ENCODE results near the gene RABGAP1L.

DNA sequence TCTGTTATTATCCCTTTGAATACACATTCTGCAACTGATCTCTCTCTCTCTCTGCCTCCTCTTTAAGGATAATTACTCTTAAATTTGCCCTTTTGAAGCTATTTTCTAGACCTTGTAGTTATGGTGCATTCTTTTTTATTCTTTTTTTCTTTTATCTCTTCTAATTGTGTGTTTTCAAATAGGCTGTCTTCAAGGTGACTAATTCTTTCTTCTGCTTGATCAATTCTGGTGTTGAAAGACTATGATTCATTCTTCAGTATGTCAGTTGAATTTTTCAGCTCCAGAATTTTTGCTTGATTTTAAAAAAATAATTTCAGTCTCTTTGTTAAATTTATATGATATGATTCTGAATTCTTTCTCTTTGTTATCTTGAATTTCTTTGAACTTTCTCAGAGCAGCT is 192.8 kb downstream of the RABGAP1L start:
- TF ChIP-seq, protein P1, sequence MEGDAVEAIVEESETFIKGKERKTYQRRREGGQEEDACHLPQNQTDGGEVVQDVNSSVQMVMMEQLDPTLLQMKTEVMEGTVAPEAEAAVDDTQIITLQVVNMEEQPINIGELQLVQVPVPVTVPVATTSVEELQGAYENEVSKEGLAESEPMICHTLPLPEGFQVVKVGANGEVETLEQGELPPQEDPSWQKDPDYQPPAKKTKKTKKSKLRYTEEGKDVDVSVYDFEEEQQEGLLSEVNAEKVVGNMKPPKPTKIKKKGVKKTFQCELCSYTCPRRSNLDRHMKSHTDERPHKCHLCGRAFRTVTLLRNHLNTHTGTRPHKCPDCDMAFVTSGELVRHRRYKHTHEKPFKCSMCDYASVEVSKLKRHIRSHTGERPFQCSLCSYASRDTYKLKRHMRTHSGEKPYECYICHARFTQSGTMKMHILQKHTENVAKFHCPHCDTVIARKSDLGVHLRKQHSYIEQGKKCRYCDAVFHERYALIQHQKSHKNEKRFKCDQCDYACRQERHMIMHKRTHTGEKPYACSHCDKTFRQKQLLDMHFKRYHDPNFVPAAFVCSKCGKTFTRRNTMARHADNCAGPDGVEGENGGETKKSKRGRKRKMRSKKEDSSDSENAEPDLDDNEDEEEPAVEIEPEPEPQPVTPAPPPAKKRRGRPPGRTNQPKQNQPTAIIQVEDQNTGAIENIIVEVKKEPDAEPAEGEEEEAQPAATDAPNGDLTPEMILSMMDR (conservative IDR thresholded peaks at IDR 0.05; ENCODE audit: low read length): no peak
- TF ChIP-seq EZH2phosphoT487 (IDR thresholded peaks at IDR 0.05; ENCODE audit: borderline replicate concordance): no peak
